ENCODE measurements around the gene TULP4. TPM values are rescaled to one million over a fixed set of nuclear protein-coding genes. Genes with fewer than 3 reads are reported as not detected.
"Not testable (repeated sequence)": the region's sequence is repeated elsewhere in the genome, so short reads cannot be mapped to it uniquely, and the experiment has no call there.

The TULP4 gene
- total RNA-seq, 2 donors from 2014 or later: 111 to 119 TPM

DNA sequence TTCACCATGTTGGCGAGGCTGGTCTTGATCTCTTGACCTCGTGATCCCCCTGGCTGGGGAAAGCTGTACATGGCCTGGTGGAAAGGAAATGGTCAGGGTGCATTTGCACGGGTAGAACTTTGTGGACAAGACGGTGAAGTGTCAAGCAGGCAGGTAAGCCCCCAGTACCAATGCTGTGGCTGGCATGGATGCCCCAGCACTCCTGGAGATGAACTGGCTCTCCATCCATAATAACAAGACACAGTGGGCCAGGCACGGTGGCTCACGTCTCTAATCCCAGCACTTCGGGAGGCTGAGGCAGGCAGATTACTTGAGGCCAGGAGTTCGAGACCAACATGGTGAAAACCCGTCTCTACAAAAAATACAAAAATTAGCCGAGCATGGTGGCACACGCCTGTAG is 210.4 kb downstream of the TULP4 start:
- TF ChIP-seq POLR2AphosphoS5 (IDR thresholded peaks at IDR 0.05): no peak
- TF ChIP-seq POLR2A (IDR thresholded peaks at IDR 0.05): no peak
- TF ChIP-seq, protein P1, sequence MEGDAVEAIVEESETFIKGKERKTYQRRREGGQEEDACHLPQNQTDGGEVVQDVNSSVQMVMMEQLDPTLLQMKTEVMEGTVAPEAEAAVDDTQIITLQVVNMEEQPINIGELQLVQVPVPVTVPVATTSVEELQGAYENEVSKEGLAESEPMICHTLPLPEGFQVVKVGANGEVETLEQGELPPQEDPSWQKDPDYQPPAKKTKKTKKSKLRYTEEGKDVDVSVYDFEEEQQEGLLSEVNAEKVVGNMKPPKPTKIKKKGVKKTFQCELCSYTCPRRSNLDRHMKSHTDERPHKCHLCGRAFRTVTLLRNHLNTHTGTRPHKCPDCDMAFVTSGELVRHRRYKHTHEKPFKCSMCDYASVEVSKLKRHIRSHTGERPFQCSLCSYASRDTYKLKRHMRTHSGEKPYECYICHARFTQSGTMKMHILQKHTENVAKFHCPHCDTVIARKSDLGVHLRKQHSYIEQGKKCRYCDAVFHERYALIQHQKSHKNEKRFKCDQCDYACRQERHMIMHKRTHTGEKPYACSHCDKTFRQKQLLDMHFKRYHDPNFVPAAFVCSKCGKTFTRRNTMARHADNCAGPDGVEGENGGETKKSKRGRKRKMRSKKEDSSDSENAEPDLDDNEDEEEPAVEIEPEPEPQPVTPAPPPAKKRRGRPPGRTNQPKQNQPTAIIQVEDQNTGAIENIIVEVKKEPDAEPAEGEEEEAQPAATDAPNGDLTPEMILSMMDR (IDR thresholded peaks at IDR 0.05): no peak
- WGBS: 92% methylated on average over 11 of the region's 11 CpGs
- no peak overlapping the region for H3K4me3 ChIP-seq
- no peaks in the 10 kb centered on the region for H3K27me3 ChIP-seq (replicated peaks; ENCODE audit: insufficient read depth)
- no peak for DNase-seq (ENCODE audit: low spot score)
- no peaks in the 10 kb centered on the region for H3K4me1 ChIP-seq (replicated peaks)
- H3K9me3 ChIP-seq: no peaks in the 10 kb centered on the region
- intact Hi-C loops (cut with DNase I): no loop called here
- H3K27ac ChIP-seq: no peak overlapping the region
- no peaks in the 10 kb centered on the region for H3K36me3 ChIP-seq

DNA sequence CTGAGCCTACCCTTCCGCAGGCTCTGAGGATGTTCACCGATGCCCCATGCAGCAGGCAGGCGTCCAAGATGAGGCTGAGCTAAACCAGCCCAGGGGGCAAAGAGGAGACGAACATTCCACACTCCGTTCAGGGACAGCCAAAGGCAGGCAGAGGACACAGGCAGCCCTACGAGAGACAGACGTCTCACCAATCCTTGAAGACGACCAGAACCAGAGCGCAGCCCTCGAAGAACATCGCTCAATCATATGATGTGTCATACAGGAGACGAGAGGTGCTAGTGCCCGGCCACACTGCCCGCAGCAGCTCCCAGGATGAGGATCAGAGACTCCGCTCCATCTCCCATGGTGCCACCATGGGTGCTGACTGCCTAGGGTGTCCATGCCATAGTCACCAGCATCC is 212.0 kb downstream of the TULP4 start:
- no peaks in the 10 kb centered on the region for H3K36me3 ChIP-seq
- no peak for DNase-seq (ENCODE audit: low spot score)
- intact Hi-C loops (cut with DNase I): no loop called here
- H3K9me3 ChIP-seq: no peaks in the 10 kb centered on the region
- H3K27me3 ChIP-seq (replicated peaks; ENCODE audit: insufficient read depth): no peaks in the 10 kb centered on the region
- H3K4me1 ChIP-seq (replicated peaks): no peaks in the 10 kb centered on the region
- no peak overlapping the region for H3K27ac ChIP-seq
- 94% methylated on average over 14 of the region's 15 CpGs for WGBS
- TF ChIP-seq, protein P1 (IDR thresholded peaks at IDR 0.05): no peak
- TF ChIP-seq POLR2AphosphoS5 (IDR thresholded peaks at IDR 0.05) (no peak), POLR2A (IDR thresholded peaks at IDR 0.05) (no peak)
- H3K4me3 ChIP-seq: no peak overlapping the region

DNA sequence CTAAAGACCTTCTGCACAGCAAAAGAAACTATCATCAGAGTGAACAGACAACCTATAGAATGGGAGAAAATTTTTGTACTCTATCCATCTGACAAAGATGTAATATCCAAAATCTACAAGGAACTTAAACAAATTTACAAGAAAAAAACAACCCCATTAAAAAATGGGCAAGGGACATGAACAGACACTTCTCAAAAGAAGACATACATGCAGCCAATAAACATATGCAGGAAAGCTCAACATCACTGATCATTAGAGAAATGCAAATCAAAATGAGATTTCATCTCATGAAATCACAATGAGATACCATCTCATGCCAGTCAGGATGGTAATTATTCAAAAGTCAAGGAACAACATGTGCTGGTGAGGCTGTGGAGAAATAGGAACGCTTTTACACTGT is 215.6 kb downstream of the TULP4 start:
- intact Hi-C loops (cut with DNase I); DNase-seq (ENCODE audit: low spot score); H3K27me3 ChIP-seq (replicated peaks; ENCODE audit: insufficient read depth); H3K4me1 ChIP-seq (replicated peaks); H3K36me3 ChIP-seq; H3K27ac ChIP-seq; H3K9me3 ChIP-seq; H3K4me3 ChIP-seq: not testable (repeated sequence)
- WGBS: 90% methylated on average over 1 of the region's 1 CpG

DNA sequence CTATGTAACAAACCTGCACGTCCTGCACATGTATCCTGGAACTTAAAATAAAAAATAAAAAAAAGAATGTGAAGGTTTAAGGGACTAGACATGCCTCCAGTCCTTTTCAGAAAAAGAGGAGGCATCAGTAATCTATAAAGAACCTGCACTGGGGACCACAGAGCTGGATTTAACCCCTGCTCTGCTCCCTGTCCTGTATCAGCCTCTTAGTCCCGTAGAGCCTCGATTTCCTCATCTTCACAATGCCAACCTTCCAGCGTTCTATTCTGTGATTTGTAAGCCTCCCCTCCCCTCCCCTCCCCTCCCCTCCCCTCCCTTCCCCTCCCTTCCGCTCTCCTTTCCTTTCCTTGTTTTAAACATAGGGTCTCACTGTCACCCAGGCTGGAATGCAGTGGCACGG is 216.6 kb downstream of the TULP4 start:
- Histone ChIP-seq H3K4me1 (replicated peaks) (no peaks in the 10 kb centered on the region), H3K27ac (no peak overlapping the region), H3K27me3 (replicated peaks; ENCODE audit: insufficient read depth) (no peaks in the 10 kb centered on the region), H3K4me3 (no peak overlapping the region), H3K9me3 (no peaks in the 10 kb centered on the region), H3K36me3 (no peaks in the 10 kb centered on the region)
- DNase-seq (ENCODE audit: low spot score): no peak
- TF ChIP-seq, protein P1 (IDR thresholded peaks at IDR 0.05): no peak
- TF ChIP-seq POLR2A (IDR thresholded peaks at IDR 0.05) (no peak), POLR2AphosphoS5 (IDR thresholded peaks at IDR 0.05) (no peak)
- WGBS: 71% methylated on average over 6 of the region's 6 CpGs
- intact Hi-C loops (cut with DNase I): no loop called here

DNA sequence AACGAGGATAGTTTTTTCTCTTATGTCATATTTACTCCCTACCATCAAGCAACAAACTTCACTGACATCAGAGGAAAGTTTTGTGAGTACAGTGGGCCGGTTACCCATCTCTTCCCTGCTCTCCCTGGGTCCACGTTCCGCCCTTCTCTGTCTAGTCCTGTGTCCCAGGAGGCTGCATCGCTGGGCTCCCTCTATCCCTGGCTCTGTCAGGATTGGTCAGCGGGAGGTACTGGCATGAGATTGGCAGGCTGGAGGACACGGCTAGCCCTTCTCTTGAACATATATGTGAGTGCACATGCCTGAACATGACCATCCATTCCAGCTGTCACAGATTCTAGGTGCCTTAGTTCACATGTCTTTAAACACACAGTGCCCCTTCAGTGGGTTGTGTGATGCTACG is 217.4 kb downstream of the TULP4 start:
- no peaks in the 10 kb centered on the region for H3K4me1 ChIP-seq (replicated peaks)
- H3K4me3 ChIP-seq: no peak overlapping the region
- H3K9me3 ChIP-seq: no peaks in the 10 kb centered on the region
- no peaks in the 10 kb centered on the region for H3K36me3 ChIP-seq
- 78% methylated on average over 8 of the region's 8 CpGs for WGBS
- TF ChIP-seq, protein P1 (IDR thresholded peaks at IDR 0.05): no peak
- TF ChIP-seq POLR2AphosphoS5 (IDR thresholded peaks at IDR 0.05) (no peak), POLR2A (IDR thresholded peaks at IDR 0.05) (no peak)
- intact Hi-C loops (cut with DNase I): no loop called here
- no peaks in the 10 kb centered on the region for H3K27me3 ChIP-seq (replicated peaks; ENCODE audit: insufficient read depth)
- no peak for DNase-seq (ENCODE audit: low spot score)
- H3K27ac ChIP-seq: no peak overlapping the region

All from prostate gland (tissue), 2 donors.